Measurements from ENCODE around the gene UBE2Z. TPM values are rescaled to one million over a fixed set of nuclear protein-coding genes. Genes with fewer than 3 reads are reported as not detected.

UBE2Z gene
- polyA plus RNA-seq, 1 donor from 2014 or later: 70.3 TPM

DNA sequence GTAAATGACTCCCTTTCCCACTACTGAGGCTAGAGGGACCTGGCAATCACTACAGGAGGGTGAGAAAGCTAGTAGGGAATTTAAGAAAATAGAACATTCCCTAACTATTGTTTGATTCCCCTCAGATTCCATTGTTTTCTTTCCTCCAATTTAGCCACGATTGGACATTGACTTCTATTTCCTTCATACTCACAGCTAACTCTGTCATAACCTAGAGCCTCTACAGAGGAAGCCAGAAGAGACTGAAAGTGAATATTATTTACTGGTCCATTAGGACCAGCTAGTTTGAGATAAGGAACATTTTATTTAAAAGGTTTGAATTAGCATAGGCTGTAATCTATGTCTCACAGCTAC is 21.6 kb downstream of the UBE2Z start:
- Histone ChIP-seq H3K4me2 (ENCODE audit: low read length) (no peak overlapping the region), H3K4me3 (ENCODE audit: low read length) (no peak overlapping the region), H3K79me2 (replicated peaks; ENCODE audit: insufficient read depth, low read length) (no peaks in the 10 kb centered on the region), H3K27ac (ENCODE audit: low read length) (no peak overlapping the region), H4K20me1 (ENCODE audit: insufficient read depth) (no peaks in the 10 kb centered on the region), H3K9me2 (ENCODE audit: insufficient read depth, low read length) (no peaks in the 10 kb centered on the region), H2AFZ (ENCODE audit: low read depth, low read length) (no peak overlapping the region), H3K27me3 (ENCODE audit: insufficient read depth, low read depth, low read length) (no peaks in the 10 kb centered on the region), H3K9ac (ENCODE audit: low read length) (no peak overlapping the region), H3K9me3 (ENCODE audit: low read length) (no peaks in the 10 kb centered on the region), H3F3A (ENCODE audit: insufficient read depth, low read length, poor library complexity, severe bottlenecking) (no peaks in the 10 kb centered on the region), H3K36me3 (ENCODE audit: insufficient read depth, low read length) (peaks cover 11% of the 10 kb centered on the region)
- TF ChIP-seq EP300 (conservative IDR thresholded peaks at IDR 0.05; ENCODE audit: poor library complexity, severe bottlenecking): no peak
- no peak for TF ChIP-seq REST (IDR thresholded peaks at IDR 0.05; ENCODE audit: borderline replicate concordance)
- no peak for TF ChIP-seq EZH2 (IDR thresholded peaks at IDR 0.05; ENCODE audit: borderline replicate concordance, insufficient read depth, low read length, poor library complexity, severe bottlenecking)
- no peak for TF ChIP-seq POLR2AphosphoS5 (IDR thresholded peaks at IDR 0.05)
- TF ChIP-seq TAF1 (IDR thresholded peaks at IDR 0.05; ENCODE audit: low read depth): no peak
- no peak for TF ChIP-seq MXI1 (conservative IDR thresholded peaks at IDR 0.05; ENCODE audit: poor library complexity, severe bottlenecking)
- TF ChIP-seq SMC3 (conservative IDR thresholded peaks at IDR 0.05; ENCODE audit: poor library complexity): no peak
- TF ChIP-seq, protein P1, sequence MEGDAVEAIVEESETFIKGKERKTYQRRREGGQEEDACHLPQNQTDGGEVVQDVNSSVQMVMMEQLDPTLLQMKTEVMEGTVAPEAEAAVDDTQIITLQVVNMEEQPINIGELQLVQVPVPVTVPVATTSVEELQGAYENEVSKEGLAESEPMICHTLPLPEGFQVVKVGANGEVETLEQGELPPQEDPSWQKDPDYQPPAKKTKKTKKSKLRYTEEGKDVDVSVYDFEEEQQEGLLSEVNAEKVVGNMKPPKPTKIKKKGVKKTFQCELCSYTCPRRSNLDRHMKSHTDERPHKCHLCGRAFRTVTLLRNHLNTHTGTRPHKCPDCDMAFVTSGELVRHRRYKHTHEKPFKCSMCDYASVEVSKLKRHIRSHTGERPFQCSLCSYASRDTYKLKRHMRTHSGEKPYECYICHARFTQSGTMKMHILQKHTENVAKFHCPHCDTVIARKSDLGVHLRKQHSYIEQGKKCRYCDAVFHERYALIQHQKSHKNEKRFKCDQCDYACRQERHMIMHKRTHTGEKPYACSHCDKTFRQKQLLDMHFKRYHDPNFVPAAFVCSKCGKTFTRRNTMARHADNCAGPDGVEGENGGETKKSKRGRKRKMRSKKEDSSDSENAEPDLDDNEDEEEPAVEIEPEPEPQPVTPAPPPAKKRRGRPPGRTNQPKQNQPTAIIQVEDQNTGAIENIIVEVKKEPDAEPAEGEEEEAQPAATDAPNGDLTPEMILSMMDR (IDR thresholded peaks at IDR 0.05; ENCODE audit: poor library complexity, severe bottlenecking): no peak
- TF ChIP-seq RAD21 (conservative IDR thresholded peaks at IDR 0.05): no peak

- Histone ChIP-seq H3K9me3 (ENCODE audit: low read length) (no peaks in the 10 kb centered on the region), H4K20me1 (ENCODE audit: insufficient read depth) (no peaks in the 10 kb centered on the region), H3K4me3 (ENCODE audit: low read length) (no peak overlapping the region), H3K9me2 (ENCODE audit: insufficient read depth, low read length) (no peaks in the 10 kb centered on the region), H3K27ac (ENCODE audit: low read length) (no peak overlapping the region), H3F3A (ENCODE audit: insufficient read depth, low read length, poor library complexity, severe bottlenecking) (no peaks in the 10 kb centered on the region), H3K27me3 (ENCODE audit: insufficient read depth, low read depth, low read length) (no peaks in the 10 kb centered on the region), H3K9ac (ENCODE audit: low read length) (no peak overlapping the region), H3K36me3 (ENCODE audit: insufficient read depth, low read length) (peaks cover 11% of the 10 kb centered on the region), H3K4me2 (ENCODE audit: low read length) (no peak overlapping the region), H3K79me2 (replicated peaks; ENCODE audit: insufficient read depth, low read length) (no peaks in the 10 kb centered on the region), H2AFZ (ENCODE audit: low read depth, low read length) (no peak overlapping the region)
- TF ChIP-seq TAF1 (IDR thresholded peaks at IDR 0.05; ENCODE audit: low read depth): no peak
- no peak for TF ChIP-seq EP300 (conservative IDR thresholded peaks at IDR 0.05; ENCODE audit: poor library complexity, severe bottlenecking)
- no peak for TF ChIP-seq EZH2 (IDR thresholded peaks at IDR 0.05; ENCODE audit: borderline replicate concordance, insufficient read depth, low read length, poor library complexity, severe bottlenecking)
Measured at GRCh38 chr17:48930435-48930873, 22.2 kb downstream of the UBE2Z start.

Data from neural cell (in vitro differentiated cells).